ENCODE data around the gene PLBD1. TPM values are rescaled to one million over a fixed set of nuclear protein-coding genes. Genes with fewer than 3 reads are reported as not detected.

Gene PLBD1
- total RNA-seq, 4 donors from 2014 or later = 30.8 to 74.6 (median 40.4) TPM

- no peak for TF ChIP-seq CTCF (IDR thresholded peaks at IDR 0.05)
- no peak for TF ChIP-seq EP300 (IDR thresholded peaks at IDR 0.05; ENCODE audit: low read depth)
- TF ChIP-seq POLR2AphosphoS5 (IDR thresholded peaks at IDR 0.05) = no peak
- no peak for TF ChIP-seq POLR2A (IDR thresholded peaks at IDR 0.05)
- Histone ChIP-seq H3K4me1 (peaks cover 0 to 32% (median 14%) of the 10 kb centered on the region in 4 donors), H3K9me3 (no peaks in the 10 kb centered on the region), H3K27ac (no peak overlapping the region), H3K36me3 (no peaks in the 10 kb centered on the region), H3K4me3 (no peak overlapping the region), H3K27me3 (no peaks in the 10 kb centered on the region)
- 97 to 100% methylated on average over 1 of the region's 1 CpG for WGBS, 2 donors (ENCODE audit: low coverage in 1 of 2)
- DNase-seq = no peak
- in situ Hi-C loops (cut with MboI; ENCODE audit: low pct_ligation_motif_present in 1 of 4, low pct_unique_long_range_greater_than_20kb in 1 of 4, low sequenced_read_pairs in 3 of 4) = no loop called here
- intact Hi-C loops (cut with DNase I; ENCODE audit: low total_unique reads) = no loop called here
These were observed 2.5 kb upstream of the PLBD1 start for GRCh38 chr12:14570231-14570630.

- in situ Hi-C loops (cut with MboI; ENCODE audit: low pct_ligation_motif_present in 1 of 4, low pct_unique_long_range_greater_than_20kb in 1 of 4, low sequenced_read_pairs in 3 of 4) (no loop called here), intact Hi-C loops (cut with DNase I; ENCODE audit: low total_unique reads) (no loop called here)
- Histone ChIP-seq H3K4me3 (no peak overlapping the region), H3K27ac (no peak overlapping the region), H3K9me3 (no peaks in the 10 kb centered on the region), H3K27me3 (no peaks in the 10 kb centered on the region), H3K4me1 (peaks cover 0 to 69% (median 23%) of the 10 kb centered on the region in 4 donors), H3K36me3 (no peaks in the 10 kb centered on the region)
- no peak for TF ChIP-seq POLR2A (IDR thresholded peaks at IDR 0.05)
- no peak for TF ChIP-seq POLR2AphosphoS5 (IDR thresholded peaks at IDR 0.05)
- TF ChIP-seq CTCF (IDR thresholded peaks at IDR 0.05) = no peak
- TF ChIP-seq EP300 (IDR thresholded peaks at IDR 0.05; ENCODE audit: low read depth) = no peak
- WGBS, 2 donors (ENCODE audit: low coverage in 1 of 2) = 85% methylated on average over 2 of the region's 2 CpGs; no CpG with 5 or more reads in 1 of the 2 donors
- no peak for DNase-seq
These were observed 3.2 kb downstream of the PLBD1 start for GRCh38 chr12:14564336-14564959.

GRCh38 chr12:14563046-14563445, 4.6 kb downstream of the PLBD1 start:
- no peak for DNase-seq
- WGBS, 2 donors (ENCODE audit: low coverage in 1 of 2) = 63 to 68% methylated on average over 4 of the region's 4 CpGs
- in situ Hi-C loops (cut with MboI; ENCODE audit: low pct_ligation_motif_present in 1 of 4, low pct_unique_long_range_greater_than_20kb in 1 of 4, low sequenced_read_pairs in 3 of 4) (no loop called here), intact Hi-C loops (cut with DNase I; ENCODE audit: low total_unique reads) (no loop called here)
- no peaks in the 10 kb centered on the region for H3K27me3 ChIP-seq
- H3K9me3 ChIP-seq = no peaks in the 10 kb centered on the region
- H3K27ac ChIP-seq = peak overlapping the region in 3 of 4 donors; percentile 40 to 82 (median 50)
- H3K36me3 ChIP-seq = no peaks in the 10 kb centered on the region
- H3K4me3 ChIP-seq = no peak overlapping the region
- peaks cover 0 to 72% (median 22%) of the 10 kb centered on the region in 4 donors for H3K4me1 ChIP-seq
- no peak for TF ChIP-seq POLR2A (IDR thresholded peaks at IDR 0.05)

GRCh38 chr12:14562279-14562678, 5.4 kb downstream of the PLBD1 start:
- in situ Hi-C loops (cut with MboI; ENCODE audit: low pct_ligation_motif_present in 1 of 4, low pct_unique_long_range_greater_than_20kb in 1 of 4, low sequenced_read_pairs in 3 of 4) = no loop called here

More at GRCh38 chr12:14562279-14562678, 5.4 kb downstream of the PLBD1 start:
- Histone ChIP-seq H3K9me3 (no peaks in the 10 kb centered on the region), H3K27ac (peak overlapping the region; percentile 50 to 82 (median 68)), H3K4me1 (peaks cover 0 to 69% (median 19%) of the 10 kb centered on the region in 4 donors), H3K4me3 (no peak overlapping the region), H3K27me3 (no peaks in the 10 kb centered on the region), H3K36me3 (no peaks in the 10 kb centered on the region)
- intact Hi-C loops (cut with DNase I; ENCODE audit: low total_unique reads) = no loop called here
- WGBS, 2 donors (ENCODE audit: low coverage in 1 of 2) = 82 to 94% methylated on average over 3 to 6 of the region's 6 CpGs
- no peak for TF ChIP-seq EP300 (IDR thresholded peaks at IDR 0.05; ENCODE audit: low read depth)
- no peak for TF ChIP-seq POLR2AphosphoS5 (IDR thresholded peaks at IDR 0.05)
- TF ChIP-seq POLR2A (IDR thresholded peaks at IDR 0.05) = no peak
- TF ChIP-seq CTCF (IDR thresholded peaks at IDR 0.05) = no peak
- no peak for DNase-seq

All from transverse colon (tissue), 4 donors.